ENCODE data around the gene C6orf136.

Gene C6orf136

DNA sequence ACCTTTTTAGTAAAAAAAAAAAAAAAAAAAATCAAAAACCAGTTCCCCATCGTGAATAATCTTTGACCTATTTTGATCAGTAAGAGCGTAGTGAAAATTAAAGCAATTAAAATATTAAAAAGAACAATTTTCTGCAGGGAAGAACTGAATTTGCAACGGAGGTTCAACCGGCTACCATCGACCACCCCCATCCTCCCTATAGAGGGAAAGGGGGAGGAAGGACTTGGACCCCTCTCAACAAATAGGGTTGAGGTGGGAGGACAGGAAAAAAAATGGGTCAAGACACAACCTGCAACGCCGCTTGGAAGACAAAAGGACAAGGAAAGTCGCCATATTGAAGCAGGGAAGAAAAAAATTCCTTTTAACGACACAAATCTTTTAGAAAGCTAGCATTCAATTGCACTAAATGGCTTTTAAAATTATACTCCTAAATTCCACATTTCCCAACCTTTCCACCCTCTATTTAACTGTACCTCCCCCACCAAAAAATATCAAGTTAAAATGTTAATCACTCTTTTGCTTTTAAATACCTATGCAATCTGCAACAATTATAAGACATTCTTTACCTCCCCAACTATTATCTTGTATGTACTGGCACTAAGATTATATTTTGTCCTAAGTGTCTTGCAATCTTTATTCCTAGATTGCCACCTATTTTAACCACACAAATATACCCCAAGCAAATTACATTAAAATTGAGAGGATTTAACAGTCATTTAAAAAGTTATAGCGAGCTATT is 31.5 kb upstream of the C6orf136 start:
- peak overlapping the region; percentile 58 to 97 (median 80) for H3K4me3 ChIP-seq

DNA sequence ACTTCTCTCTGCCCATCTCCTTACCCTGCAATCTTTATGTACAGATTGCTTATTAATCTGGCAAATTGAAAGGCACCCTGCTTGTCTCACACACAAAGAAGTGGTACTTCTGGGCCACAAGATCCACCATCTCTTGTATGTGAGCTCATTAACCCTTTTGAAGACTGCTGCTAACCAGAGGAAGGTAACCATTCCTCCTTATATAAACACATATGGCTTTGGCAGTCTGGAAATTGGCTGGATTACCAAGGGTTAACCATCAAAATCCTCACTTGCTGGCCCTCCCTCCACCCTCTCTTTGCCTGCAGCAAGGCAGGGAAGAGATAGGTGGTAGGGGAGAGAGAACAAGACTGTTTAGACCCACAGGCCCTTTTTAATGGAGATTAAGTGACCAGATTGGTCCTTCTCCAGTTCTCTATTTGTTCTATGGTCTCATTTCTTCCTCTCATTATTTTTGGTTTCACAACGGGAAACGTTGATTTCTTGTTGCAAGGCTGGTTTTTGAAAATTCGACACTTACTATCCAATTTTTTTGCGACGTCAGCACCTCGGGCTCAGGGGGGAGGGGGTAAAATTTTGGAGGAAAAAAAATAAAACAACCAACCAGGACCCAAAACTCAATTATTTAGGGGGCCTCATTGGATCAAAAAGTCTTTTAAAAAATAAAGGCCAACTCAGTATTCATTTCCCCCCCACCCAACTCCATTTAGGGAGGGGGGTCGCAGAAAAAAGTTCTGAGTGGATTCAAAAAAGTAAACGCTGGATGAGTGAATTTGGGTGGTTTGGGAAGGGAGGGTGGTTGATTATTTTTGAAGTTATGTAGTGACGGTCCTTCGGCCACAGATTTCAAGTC is 30.7 kb upstream of the C6orf136 start:
- peak overlapping the region; percentile 58 to 97 (median 80) for H3K4me3 ChIP-seq
- peak overlapping the region; percentile 60 to 100 (median 97) for H3K27ac ChIP-seq

More for the DNA sequence above, 31.5 kb upstream of the C6orf136 start:
- H3K27ac ChIP-seq: peak overlapping the region; percentile 60 to 100 (median 97)

DNA sequence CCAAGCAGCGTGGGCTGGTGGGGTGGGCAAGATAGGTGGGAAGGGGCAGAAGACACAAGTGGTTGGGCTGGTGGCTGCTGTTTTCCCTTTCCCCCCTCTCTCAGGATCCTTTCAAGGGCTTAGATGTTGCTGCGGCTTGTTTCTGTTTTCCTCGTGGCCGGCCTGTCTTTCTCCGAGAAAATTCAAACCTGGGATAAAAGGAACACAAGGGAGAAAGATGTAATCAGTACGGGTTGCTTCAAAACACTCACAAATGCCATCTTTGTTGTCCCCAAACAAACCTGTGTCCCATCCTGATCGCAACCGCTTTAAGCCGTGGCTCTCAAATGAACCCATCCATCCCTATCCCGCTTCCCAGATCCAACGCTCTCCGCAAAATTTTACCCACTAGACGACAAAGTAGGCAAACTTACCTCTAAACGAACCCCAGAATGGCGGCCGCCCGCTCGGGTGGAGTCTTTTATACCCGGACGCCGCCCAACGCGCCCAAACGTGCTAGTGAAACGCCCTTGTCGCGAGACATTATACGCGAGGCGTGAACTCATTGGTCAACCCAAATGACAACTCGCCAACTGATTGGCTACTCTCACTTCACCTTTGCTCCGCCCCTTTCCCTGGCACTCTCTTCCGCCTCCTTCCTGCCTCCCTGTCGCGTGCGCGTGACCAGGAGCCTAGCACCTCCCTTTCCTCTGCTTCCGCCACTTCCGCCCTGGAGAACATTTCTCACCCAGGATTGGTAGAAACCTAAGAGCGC is 29.9 kb upstream of the C6orf136 start, which contains the start of gene PPP1R10:
PPP1R10 (minus strand) TSS at position 433 of the 754 bp plus-strand sequence. CDS start 7,299 bp downstream, outside the sequence.
- peak within 1 kb of the TSS; percentile 58 to 97 (median 80) for H3K4me3 ChIP-seq
- peak within 1 kb of the TSS; percentile 60 to 100 (median 97) for H3K27ac ChIP-seq

DNA sequence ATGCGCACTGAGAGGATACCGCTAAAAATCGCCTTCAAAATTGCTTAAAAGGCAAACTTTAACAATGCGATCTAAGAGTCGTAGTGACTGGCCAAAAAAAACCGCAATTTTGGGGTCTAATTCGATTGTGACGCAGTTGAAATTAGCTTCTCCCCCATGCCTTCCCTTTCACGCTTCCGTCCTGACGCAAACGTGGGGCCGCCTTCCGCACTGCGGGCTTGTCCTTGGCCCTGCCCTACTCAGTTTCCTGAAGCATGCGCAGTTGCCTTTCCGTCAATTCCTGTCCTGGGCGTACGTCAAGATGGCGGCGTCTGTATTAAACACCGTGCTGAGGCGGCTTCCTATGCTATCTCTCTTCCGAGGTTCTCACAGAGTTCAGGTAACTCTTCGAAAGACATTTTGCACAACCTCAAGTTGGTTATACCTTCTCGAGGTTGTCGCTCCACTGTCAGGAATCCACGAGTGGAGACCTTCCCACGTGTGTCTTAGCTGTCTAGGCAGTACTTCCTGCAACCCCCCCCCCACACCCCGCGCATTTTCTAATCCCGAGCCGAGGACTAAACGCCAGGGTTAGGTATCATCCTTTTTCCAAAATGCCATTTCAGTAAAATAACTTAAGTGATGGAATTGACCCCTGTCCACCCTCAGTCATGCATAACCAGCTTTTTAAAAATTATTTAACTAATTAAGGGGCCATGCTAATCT is 29.2 kb upstream of the C6orf136 start, which contains the start of gene MRPS18B:
MRPS18B (plus strand) TSS at position 276 of the 705 bp plus-strand sequence; CDS start at position 302, 26 bp downstream.
- Histone ChIP-seq H3K27ac (peak within 1 kb of the TSS; percentile 60 to 100 (median 97)), H3K4me3 (peak within 1 kb of the TSS; percentile 58 to 97 (median 80))

DNA sequence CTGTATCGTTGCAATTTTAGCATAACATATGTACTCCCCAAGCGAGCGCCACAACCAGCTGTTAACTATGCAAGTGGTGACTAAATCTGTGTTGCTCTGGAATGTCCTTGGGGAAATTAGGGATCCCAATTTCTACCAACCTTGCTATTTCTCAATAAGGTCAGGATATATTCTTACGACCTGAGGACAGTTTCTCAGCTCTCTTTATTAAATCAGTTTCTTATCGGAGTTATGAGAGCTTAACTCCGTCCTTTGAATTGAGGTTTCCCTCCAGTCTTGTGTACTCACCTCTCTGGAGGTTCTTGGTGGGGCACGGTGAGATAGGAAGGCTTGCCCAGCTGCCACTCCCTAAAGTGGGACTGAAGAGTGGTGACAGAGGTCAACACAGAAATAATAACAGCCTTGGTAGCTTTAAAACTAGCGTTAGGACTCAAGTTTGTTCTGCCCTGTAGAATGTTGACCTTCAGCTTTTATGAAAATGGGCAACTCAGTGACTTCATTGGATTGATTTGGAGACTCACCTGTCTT is 28.6 kb upstream of the C6orf136 start:
- Histone ChIP-seq H3K4me3 (peak overlapping the region; percentile 48 to 86 (median 55)), H3K27ac (peak overlapping the region; percentile 2 to 100 (median 95))

DNA sequence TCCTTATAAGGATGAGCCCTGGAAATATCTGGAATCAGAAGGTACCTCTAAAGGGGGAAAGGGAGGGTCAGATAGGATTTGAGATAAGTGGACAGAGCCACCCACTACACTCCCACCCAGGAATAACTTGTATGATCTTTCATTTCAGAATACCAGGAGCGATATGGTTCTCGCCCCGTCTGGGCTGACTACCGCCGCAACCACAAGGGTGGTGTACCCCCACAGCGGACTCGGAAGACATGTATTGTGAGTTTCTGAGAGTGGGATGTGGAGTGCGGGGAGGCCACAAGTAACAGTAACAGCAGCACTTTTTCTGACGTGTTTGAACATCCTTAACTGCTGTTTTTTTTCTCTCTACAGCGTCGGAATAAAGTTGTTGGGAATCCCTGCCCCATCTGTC is 27.4 kb upstream of the C6orf136 start:
- Histone ChIP-seq H3K27ac (peak overlapping the region in 1 of 21 experiments; percentile 26), H3K4me3 (no peak overlapping the region)

DNA sequence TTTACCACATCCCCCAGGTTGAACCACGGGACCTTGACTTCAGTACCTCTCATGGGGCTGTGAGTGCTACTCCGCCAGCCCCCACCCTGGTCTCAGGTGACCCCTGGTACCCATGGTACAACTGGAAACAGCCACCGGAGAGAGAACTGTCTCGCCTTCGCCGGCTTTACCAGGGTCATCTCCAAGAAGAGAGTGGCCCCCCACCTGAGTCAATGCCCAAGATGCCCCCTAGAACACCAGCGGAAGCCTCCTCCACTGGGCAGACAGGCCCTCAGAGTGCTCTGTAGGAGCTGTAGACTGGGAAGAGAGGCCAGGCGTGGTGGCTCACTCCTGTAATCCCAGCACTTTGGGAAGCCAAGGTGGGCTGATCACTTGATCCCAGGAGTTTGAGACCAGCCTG is 21.4 kb upstream of the C6orf136 start:
- H3K4me3 ChIP-seq: no peak overlapping the region
- H3K27ac ChIP-seq: peak overlapping the region in 2 of 21 experiments; percentile 85 to 94

DNA sequence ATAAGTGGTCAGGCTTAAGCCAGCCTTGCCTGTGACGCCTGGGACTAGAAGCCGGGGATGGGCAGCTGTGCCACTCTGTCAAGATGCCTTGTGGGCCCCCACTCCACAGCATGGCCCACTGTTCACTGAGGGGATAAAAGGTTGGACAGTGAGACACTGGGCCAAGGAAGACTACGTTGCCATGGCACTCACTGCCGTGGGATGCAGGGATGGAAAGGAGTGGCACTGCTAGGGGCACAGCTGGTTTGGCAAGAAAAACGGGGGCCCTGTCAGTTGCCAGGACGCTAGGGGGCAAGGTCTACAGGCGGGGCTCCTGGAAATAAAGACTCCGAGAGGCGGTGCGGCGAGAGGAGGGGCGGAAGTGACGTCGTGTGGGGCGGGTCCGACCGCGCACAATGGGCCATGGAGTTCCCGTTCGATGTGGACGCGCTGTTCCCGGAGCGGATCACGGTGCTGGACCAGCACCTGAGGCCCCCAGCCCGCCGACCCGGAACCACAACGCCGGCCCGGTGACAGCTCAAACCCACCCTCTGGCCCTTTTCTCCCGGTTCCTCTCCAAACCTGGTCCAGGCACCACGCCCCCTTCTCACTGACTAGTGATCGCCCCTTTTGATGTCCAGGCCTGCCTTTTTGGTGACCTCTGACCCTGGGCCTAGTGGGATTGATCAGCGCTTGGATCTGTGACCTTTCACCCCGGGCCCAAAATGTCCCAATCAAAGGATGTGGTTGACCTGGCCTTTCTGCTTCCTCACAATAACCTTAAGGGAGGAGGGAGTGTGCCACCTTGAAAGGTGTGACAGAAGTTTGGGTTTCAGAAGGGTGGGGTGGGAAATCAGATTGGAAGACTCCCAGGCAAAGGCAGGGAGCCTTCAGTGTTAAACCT is 20.2 kb upstream of the C6orf136 start, which contains the start of gene ATAT1:
ATAT1 (plus strand) TSS at position 391 of the 883 bp plus-strand sequence.
- Histone ChIP-seq H3K4me3 (peak within 1 kb of the TSS; percentile 40 to 67 (median 58)), H3K27ac (peak within 1 kb of the TSS; percentile 24 to 96 (median 90))

DNA sequence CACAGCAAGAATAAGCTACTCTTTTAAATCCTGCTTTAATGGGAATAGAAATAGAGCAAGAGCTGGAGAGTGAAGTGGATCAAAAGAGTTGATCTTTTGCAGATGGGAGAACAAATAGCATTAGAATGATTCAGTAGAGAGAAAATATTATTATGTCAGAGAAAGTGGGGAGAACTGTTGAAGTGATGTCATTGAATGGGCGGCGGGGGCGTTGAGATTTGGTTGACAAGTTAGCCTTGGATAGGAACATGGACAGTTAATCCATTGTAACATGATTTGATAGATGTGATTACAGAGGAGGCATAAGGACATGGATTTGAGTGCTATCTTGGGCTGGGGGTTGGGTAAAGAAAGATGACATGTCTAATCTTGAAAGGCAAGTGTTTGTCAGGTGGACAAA is 11.1 kb upstream of the C6orf136 start:
- Histone ChIP-seq H3K4me3 (no peak overlapping the region), H3K27ac (no peak overlapping the region)

DNA sequence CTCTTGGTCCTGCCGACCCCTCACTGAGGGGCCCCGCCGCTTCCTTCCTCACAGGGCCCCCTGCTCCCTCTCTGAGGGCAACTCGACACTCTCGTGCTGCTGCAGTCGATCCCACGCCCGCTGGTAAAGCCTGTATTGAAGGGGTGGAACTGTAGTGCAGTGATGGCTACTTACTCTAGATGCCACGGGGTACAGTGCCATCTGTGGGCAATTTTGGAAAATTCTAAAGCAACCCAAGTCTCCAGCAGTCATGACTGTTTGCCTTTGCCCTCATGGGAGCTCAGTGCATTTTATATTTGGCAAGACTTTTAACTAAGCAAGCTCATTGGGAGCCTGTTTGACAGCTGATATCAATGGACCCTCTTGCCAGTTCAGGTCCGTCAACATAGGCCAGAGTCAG is 6.5 kb upstream of the C6orf136 start:
- Histone ChIP-seq H3K27ac (no peak overlapping the region), H3K4me3 (no peak overlapping the region)

DNA sequence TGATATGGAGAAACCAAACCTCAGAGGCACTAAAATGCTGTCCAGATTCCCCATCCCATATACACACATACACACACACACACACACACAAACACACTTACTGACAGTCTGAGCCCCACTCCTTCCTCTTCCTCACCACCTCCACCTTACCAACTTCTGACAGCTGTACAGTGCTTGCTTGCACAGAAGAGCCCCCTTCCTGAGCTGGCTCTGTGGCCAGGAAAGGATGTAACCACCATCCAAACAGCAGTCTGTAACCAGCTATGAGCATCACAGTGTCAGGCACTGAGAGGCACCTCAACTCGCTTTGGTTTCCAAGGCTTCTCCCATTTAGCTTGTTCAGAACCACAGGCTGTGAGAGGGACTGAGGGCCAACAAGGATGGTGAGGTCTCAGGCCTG is 5.9 kb upstream of the C6orf136 start:
- Histone ChIP-seq H3K27ac (no peak overlapping the region), H3K4me3 (no peak overlapping the region)

DNA sequence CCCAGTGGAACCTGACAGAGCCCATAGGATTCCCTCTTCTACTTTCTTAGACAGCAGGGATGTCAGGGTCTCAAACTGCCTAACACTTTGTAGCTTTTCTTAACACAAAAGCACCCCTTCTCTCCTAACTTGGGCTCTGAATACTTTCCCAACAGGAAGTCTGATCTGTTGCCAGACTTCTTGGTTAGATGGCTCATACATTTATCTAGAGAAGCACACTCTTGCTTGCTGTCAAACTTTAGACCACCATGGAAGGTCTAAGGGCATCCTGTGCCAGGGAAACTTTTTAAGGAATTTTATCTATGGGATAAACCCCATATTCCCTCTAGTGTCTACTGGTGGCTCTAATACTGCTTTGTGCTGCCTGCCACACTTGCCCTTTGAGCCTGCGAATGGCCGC is 3.3 kb upstream of the C6orf136 start:
- Histone ChIP-seq H3K27ac (no peak overlapping the region), H3K4me3 (no peak overlapping the region)

DNA sequence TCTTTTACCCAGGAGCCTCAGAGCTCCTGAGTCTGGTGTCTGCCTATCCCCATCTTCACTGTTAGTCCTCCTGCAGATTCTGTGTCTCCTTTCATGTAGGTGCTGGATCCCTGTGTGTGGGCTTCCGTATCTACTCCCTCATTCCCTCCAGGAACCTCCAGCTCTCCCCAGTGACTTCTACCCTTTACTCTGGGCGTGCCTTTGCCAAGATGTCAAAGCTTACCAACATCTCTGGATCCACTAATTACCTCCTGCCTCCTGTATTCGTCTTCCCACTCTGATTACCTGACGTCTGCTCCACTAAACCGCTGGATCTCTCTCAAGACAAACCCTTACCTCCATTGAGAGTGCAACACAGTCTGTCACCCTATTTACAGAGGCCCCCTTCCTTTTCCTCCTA is 2.2 kb upstream of the C6orf136 start:
- H3K27ac ChIP-seq: no peak overlapping the region
- no peak overlapping the region for H3K4me3 ChIP-seq

DNA sequence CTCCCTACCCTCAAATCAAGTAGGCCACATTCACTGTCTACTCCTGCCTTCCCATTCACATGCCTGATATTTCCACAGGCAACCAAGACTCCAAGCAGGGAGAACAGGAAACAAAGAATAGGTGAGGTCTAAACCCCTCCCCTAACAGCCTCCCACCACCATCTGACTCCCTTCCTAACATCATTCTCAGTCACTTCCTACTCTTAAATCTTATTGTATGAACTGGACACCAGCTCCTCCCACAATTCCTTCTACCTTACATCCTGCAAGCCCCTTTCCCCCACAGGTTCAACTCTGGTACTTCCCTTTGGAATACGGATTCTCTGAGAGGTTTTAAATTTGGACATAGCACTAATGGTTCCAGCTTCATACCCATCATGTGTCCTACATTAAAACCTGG is 944 bp upstream of the C6orf136 start:
- Histone ChIP-seq H3K27ac (no peak overlapping the region), H3K4me3 (no peak overlapping the region)

DNA sequence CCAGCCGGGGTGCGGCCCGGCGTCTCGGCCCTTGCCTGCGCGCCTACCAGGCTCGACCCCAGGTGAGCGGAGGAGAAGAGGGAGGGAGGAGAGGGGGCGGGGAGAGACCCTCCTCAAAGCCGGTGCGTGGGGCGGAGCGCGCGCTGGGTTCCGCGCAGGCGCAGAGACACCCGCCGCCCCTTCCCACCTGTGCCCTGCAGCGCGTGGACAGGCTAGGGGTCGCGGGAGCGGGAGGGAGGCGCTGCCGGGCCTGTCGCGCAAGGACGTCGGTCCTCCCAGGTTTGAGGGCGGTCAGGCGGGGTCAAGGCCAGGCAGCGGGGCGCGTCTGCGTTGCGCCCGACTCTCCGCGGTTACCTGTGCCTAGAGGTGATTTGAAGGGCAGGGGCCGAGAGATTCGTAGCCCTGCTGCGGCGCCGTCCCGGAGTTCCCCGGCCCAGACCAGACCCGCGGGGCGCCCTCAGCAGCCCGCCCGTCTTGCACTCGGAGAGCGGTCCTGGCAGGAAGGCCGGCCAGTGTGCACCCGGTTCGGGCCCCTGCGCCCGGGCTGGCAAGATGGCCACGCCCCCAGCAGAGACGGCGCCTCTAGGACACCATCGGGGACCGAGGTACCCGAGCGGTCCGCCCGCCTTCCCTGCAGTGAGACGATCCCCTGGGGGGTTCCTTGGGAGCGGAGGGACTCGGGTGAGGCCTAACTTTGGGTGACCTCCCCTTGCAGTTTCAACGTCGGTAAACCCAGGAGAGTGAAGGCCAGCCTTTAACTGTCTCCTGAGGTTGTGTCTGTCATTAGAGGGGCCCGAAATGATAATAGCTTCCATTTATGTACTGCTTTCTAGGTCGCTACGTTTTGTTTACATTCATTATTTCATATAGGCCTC is 546 bp downstream of the C6orf136 start:
- H3K4me3 ChIP-seq: peak overlapping the region; percentile 83 to 99 (median 96)
- peak overlapping the region; percentile 75 to 97 (median 91) for H3K27ac ChIP-seq

DNA sequence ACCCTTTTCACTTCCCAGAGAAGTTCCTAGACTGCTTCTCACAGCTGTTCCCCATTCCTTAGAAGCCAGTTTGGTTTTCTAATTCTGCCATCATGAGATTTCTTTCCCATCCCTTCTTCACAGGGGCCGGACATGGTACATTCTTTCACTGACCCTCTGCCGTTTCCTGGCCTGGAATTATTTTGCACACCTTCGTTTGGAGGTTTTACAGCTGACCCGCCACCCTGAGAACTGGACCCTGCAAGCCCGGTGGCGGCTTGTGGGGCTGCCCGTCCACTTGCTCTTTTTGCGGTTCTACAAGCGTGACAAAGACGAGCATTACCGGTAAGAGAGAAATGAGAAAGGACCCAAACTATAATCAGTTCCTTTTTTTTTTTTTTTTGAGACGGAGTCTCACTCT is 4.2 kb downstream of the C6orf136 start:
- no peak overlapping the region for H3K4me3 ChIP-seq
- no peak overlapping the region for H3K27ac ChIP-seq

All from skin epidermis (tissue), 12 donors.